ENCODE data around the gene SH2D3C. TPM values are rescaled to one million over a fixed set of nuclear protein-coding genes. Genes with fewer than 3 reads are reported as not detected.

The SH2D3C gene
- total and polyA plus RNA-seq, 4 donors: 34.5 to 51.5 (median 42.0) TPM

DNA sequence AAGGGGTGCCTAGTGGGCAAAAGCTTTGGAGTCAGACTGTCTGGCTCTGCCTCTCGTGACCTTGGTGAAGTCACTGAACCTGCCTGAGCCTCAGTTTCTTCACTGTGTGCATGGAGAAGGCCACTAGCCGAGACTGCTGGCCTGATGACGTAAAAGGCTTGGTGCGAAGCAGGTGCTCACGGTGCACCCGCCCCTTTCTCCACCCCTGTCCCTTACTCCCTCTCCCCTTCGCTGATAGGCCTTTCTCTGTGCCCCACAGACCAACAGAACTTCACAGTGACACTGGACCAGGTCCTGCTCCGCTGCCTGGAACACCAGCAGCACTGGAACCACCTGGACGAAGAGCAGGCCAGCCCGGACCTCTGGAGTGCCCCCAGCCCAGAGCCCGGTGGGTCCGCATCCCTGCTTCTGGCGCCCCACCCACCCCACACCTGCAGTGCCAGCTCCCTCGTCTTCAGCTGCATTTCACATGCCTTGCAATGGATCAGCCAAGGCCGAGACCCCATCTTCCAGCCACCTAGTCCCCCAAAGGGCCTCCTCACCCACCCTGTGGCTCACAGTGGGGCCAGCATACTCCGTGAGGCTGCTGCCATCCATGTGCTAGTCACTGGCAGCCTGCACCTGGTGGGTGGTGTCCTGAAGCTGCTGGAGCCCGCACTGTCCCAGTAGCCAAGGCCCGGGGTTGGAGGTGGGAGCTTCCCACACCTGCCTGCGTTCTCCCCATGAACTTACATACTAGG lies 34.6 kb upstream of the SH2D3C start:
- peak overlapping the region in 1 of 2 donors; percentile 15 for H3K27ac ChIP-seq (ENCODE audit: low read depth in 1 of 2, low read length in 1 of 2)
- WGBS, 2 donors: 89% methylated on average over 19 of the region's 19 CpGs
- ATAC-seq (ENCODE audit: insufficient read depth, low FRiP score): no peak
- peaks cover 0 to 5% (median 0%) of the 10 kb centered on the region in 5 donors for H3K4me1 ChIP-seq (ENCODE audit: control insufficient read depth in 5 of 5, insufficient read depth in 5 of 5, low read length in 5 of 5)
- H3K9ac ChIP-seq (ENCODE audit: insufficient read depth in 1 of 2, low read length in 2 of 2): no peak overlapping the region
- H3K36me3 ChIP-seq (ENCODE audit: control insufficient read depth in 4 of 4, insufficient read depth in 4 of 4, low read length in 4 of 4): peaks cover 15 to 77% (median 25%) of the 10 kb centered on the region in 4 donors
- no peak for DNase-seq
- no peak overlapping the region for H3K4me3 ChIP-seq
- TF ChIP-seq, protein P1, sequence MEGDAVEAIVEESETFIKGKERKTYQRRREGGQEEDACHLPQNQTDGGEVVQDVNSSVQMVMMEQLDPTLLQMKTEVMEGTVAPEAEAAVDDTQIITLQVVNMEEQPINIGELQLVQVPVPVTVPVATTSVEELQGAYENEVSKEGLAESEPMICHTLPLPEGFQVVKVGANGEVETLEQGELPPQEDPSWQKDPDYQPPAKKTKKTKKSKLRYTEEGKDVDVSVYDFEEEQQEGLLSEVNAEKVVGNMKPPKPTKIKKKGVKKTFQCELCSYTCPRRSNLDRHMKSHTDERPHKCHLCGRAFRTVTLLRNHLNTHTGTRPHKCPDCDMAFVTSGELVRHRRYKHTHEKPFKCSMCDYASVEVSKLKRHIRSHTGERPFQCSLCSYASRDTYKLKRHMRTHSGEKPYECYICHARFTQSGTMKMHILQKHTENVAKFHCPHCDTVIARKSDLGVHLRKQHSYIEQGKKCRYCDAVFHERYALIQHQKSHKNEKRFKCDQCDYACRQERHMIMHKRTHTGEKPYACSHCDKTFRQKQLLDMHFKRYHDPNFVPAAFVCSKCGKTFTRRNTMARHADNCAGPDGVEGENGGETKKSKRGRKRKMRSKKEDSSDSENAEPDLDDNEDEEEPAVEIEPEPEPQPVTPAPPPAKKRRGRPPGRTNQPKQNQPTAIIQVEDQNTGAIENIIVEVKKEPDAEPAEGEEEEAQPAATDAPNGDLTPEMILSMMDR (IDR thresholded peaks at IDR 0.05; ENCODE audit: control extremely low read depth, extremely low read depth): no peak
- no peaks in the 10 kb centered on the region for H3K27me3 ChIP-seq (ENCODE audit: control insufficient read depth in 3 of 3, insufficient read depth in 3 of 3, low read length in 2 of 3)
- no peaks in the 10 kb centered on the region for H3K9me3 ChIP-seq (ENCODE audit: control insufficient read depth in 4 of 4, insufficient read depth in 3 of 4, low read length in 3 of 4)

DNA sequence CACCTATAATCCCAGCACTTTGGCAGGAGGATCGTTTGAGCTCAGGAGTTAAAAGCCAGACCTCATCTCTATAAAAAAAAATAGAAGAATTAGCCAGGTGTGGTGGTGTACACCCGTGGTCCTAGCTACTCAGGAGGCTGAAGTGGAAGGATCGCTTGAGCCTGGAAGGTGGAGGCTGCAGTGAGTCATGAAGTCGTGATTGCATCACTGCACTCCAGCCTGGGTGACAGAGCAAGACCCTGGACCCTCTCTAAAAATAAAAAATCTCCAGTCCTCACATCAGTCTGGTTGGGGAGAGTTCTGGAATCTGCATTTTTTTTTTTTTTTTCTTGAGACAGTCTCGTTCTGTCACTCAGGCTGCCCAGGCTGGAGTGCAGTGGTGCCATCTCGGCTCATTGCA lies 33.5 kb upstream of the SH2D3C start:
- H3K36me3 ChIP-seq (ENCODE audit: control insufficient read depth in 4 of 4, insufficient read depth in 4 of 4, low read length in 4 of 4): peaks cover 12 to 76% (median 28%) of the 10 kb centered on the region in 4 donors

DNA sequence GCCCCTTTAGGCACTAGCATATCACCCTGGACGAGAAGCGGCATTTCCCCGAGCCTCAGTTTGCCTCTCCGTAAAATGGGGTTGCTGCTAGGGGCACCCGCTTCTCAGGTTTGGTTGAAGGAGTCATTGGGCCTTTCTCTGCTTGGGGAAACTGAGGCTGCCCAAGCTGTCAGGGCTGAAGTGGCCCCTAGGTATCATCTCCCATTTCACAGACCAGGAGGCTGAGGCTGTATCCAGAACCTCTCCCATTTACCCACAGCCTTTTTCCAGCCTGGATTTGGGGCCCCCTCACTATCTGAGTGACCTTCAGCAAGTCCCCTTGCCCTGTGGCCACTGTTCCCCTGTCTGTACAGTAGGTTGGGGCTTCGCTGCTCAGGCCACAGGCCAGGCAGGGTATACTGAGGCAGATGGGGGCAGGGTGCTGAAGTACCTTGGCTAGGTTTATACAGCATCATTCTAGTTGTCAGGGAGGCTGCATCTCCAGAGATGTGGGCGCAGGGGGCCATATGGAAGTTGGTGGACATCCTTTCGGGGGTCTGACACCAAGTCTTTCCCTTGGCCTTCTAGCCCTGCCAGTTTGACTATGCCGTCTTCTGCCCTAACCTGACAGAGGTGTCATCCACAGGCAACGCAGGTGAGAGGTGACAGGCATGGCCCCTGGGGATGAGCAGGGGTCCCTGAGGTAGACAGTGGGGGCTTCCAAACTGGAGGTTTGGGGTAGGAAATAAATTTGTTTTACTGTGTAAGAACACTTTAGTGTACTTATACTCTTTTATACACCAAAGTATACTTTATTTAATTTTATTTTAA lies 32.1 kb upstream of the SH2D3C start:
- no peak for DNase-seq
- TF ChIP-seq, protein P1 (IDR thresholded peaks at IDR 0.05; ENCODE audit: control extremely low read depth, extremely low read depth): no peak
- no peak for ATAC-seq (ENCODE audit: insufficient read depth, low FRiP score)
- 95% methylated on average over 10 of the region's 10 CpGs for WGBS, 2 donors
- Histone ChIP-seq H3K9ac (ENCODE audit: insufficient read depth in 1 of 2, low read length in 2 of 2) (no peak overlapping the region), H3K36me3 (ENCODE audit: control insufficient read depth in 4 of 4, insufficient read depth in 4 of 4, low read length in 4 of 4) (peaks cover 9 to 69% (median 32%) of the 10 kb centered on the region in 4 donors), H3K27me3 (ENCODE audit: control insufficient read depth in 3 of 3, insufficient read depth in 3 of 3, low read length in 2 of 3) (no peaks in the 10 kb centered on the region), H3K27ac (ENCODE audit: low read depth in 1 of 2, low read length in 1 of 2) (no peak overlapping the region), H3K4me1 (ENCODE audit: control insufficient read depth in 5 of 5, insufficient read depth in 5 of 5, low read length in 5 of 5) (peaks cover 0 to 5% (median 0%) of the 10 kb centered on the region in 5 donors), H3K4me3 (no peak overlapping the region), H3K9me3 (ENCODE audit: control insufficient read depth in 4 of 4, insufficient read depth in 3 of 4, low read length in 3 of 4) (no peaks in the 10 kb centered on the region)

More for the DNA sequence above, 33.5 kb upstream of the SH2D3C start:
- no peaks in the 10 kb centered on the region for H3K27me3 ChIP-seq (ENCODE audit: control insufficient read depth in 3 of 3, insufficient read depth in 3 of 3, low read length in 2 of 3)
- TF ChIP-seq, protein P1 (IDR thresholded peaks at IDR 0.05; ENCODE audit: control extremely low read depth, extremely low read depth): no peak
- H3K9ac ChIP-seq (ENCODE audit: insufficient read depth in 1 of 2, low read length in 2 of 2): no peak overlapping the region
- H3K4me1 ChIP-seq (ENCODE audit: control insufficient read depth in 5 of 5, insufficient read depth in 5 of 5, low read length in 5 of 5): peaks cover 0 to 5% (median 0%) of the 10 kb centered on the region in 5 donors
- 86 to 91% methylated on average over 6 of the region's 6 CpGs for WGBS, 2 donors
- no peak for DNase-seq
- no peak for ATAC-seq (ENCODE audit: insufficient read depth, low FRiP score)
- H3K27ac ChIP-seq (ENCODE audit: low read depth in 1 of 2, low read length in 1 of 2): no peak overlapping the region
- H3K9me3 ChIP-seq (ENCODE audit: control insufficient read depth in 4 of 4, insufficient read depth in 3 of 4, low read length in 3 of 4): no peaks in the 10 kb centered on the region
- no peak overlapping the region for H3K4me3 ChIP-seq
